PFSK-1 (cell line): ENCODE measurements around the gene TSLP.

ENCODE experiments used
- FOXP2 ChIP-seq: optimal IDR thresholded peaks from 2 replicates; pipeline ENCODE3; 2011; ENCODE audit warnings: borderline replicate concordance, control low read depth, inconsistent platforms; ENCODE audit not compliant: insufficient read depth; ENCODE audit errors: extremely low read length, extremely low read depth
- POLR2AphosphoS5 ChIP-seq: IDR thresholded peaks from 2 replicates; pipeline ENCODE4 v1.6.1; 2012; ENCODE audit warnings: low read depth, mild to moderate bottlenecking, control low read depth, low read length, moderate library complexity
- SIN3A ChIP-seq: IDR thresholded peaks from 2 replicates; pipeline ENCODE4 v1.6.1; 2012; ENCODE audit warnings: mild to moderate bottlenecking, low read length, moderate library complexity, borderline replicate concordance; ENCODE audit not compliant: insufficient read depth
- TAF1 ChIP-seq: IDR thresholded peaks from 2 replicates; pipeline ENCODE4 v1.6.1; 2012; ENCODE audit warnings: low read length, control low read depth, borderline replicate concordance; ENCODE audit not compliant: insufficient read depth
- TF ChIP-seq, protein P1 (sequence below), 2 experiments: IDR thresholded peaks; 2 replicates each; pipeline versions ENCODE4 v1.6.1 to v1.8.0; 2011 to 2012; ENCODE audit warnings: low read depth in 2 of 2, low read length in 2 of 2, control low read depth in 1 of 2, inconsistent platforms in 1 of 2, mild to moderate bottlenecking in 1 of 2, moderate library complexity in 1 of 2; ENCODE audit not compliant: insufficient read depth in 1 of 2

TSLP gene

DNA sequence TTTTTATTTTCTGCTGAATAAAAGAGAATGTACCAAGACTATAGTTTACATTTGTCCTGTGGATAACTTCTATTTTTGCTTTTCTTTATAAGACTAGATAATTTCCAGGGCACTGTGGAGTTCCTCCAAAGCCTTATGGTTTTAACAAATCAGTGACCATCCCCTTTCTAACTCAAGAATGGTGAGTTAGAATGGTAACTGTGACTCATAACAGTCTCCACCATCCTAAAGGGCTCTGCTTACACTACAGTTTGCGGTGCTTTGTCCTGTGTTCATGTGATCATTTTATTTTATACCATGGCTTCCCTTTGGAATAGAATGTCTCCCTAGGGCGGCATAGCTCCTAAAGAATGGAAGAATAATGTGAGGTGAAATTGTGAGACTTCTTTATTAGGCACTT lies 50.9 kb downstream of the TSLP start:
- TF ChIP-seq SIN3A (no peak), POLR2AphosphoS5 (no peak), FOXP2 (no peak), TAF1 (no peak)
- TF ChIP-seq, protein P1, sequence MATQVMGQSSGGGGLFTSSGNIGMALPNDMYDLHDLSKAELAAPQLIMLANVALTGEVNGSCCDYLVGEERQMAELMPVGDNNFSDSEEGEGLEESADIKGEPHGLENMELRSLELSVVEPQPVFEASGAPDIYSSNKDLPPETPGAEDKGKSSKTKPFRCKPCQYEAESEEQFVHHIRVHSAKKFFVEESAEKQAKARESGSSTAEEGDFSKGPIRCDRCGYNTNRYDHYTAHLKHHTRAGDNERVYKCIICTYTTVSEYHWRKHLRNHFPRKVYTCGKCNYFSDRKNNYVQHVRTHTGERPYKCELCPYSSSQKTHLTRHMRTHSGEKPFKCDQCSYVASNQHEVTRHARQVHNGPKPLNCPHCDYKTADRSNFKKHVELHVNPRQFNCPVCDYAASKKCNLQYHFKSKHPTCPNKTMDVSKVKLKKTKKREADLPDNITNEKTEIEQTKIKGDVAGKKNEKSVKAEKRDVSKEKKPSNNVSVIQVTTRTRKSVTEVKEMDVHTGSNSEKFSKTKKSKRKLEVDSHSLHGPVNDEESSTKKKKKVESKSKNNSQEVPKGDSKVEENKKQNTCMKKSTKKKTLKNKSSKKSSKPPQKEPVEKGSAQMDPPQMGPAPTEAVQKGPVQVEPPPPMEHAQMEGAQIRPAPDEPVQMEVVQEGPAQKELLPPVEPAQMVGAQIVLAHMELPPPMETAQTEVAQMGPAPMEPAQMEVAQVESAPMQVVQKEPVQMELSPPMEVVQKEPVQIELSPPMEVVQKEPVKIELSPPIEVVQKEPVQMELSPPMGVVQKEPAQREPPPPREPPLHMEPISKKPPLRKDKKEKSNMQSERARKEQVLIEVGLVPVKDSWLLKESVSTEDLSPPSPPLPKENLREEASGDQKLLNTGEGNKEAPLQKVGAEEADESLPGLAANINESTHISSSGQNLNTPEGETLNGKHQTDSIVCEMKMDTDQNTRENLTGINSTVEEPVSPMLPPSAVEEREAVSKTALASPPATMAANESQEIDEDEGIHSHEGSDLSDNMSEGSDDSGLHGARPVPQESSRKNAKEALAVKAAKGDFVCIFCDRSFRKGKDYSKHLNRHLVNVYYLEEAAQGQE (IDR thresholded peaks at IDR 0.05; ENCODE audit: insufficient read depth in 1 of 2, low read depth in 2 of 2, low read length in 2 of 2): no peak

DNA sequence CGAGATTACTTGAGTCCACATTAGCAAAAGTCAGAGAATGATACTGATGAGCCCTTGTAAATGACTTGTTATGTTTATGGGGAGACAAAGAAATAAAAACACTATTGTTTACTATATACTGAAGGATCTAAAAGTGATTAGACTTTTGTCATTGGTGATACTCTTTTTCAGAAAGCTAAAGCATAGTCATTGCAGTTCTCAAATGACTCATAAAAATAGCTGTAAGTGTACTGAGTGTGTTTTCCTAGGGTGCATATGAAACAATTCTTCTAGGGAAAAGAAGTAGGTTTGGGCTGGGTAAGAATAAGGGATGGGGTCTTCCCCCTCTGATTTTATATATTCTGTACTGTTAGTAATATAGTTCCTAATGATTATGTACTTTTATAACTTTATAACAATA lies 53.3 kb downstream of the TSLP start:
- TF ChIP-seq, protein P1 (IDR thresholded peaks at IDR 0.05; ENCODE audit: insufficient read depth in 1 of 2, low read depth in 2 of 2, low read length in 2 of 2): no peak
- TF ChIP-seq FOXP2 (no peak), TAF1 (no peak), SIN3A (no peak), POLR2AphosphoS5 (no peak)

DNA sequence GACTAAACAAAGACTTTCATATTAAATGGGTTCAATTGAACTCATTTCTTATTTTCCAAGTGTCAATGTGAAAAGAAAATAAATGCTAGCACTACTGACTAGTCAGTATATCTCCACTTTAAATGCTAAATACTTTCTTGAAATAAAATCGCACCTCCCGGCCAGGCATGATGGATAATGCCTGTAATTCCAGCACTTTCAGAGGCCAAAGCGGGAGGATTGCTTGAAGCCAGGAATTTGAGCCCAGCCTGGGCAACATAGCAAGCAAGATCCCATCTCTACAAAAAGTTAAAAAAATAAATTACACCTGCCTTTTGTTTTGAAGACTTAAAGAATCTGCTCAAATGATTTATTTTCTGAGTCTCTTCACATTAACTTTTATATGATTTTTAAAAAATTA lies 55.4 kb downstream of the TSLP start:
- TF ChIP-seq SIN3A (no peak), FOXP2 (no peak), TAF1 (no peak), POLR2AphosphoS5 (no peak)
